ENCODE results near the gene FGFR2.

The FGFR2 gene

DNA sequence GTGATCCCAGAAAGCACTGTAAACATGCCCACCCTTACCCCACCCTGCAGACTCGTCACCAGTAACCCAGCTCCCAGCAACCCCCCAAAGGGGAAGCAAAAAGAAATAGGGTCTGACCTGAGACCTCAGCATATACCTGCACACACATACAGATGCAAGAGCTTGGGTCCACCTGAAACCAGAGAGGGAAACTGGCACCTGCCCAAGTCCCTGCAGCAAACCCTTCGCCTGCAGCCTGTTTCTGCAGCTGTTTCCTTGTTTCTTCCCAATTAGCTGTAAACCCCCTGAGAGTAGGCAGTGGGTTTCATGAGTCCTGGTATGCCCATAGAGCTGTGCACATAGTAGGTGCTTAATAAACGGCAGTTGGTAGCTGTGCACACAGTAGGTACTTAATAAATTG, 140.5 kb downstream of the FGFR2 start:
- TF ChIP-seq, protein P1, sequence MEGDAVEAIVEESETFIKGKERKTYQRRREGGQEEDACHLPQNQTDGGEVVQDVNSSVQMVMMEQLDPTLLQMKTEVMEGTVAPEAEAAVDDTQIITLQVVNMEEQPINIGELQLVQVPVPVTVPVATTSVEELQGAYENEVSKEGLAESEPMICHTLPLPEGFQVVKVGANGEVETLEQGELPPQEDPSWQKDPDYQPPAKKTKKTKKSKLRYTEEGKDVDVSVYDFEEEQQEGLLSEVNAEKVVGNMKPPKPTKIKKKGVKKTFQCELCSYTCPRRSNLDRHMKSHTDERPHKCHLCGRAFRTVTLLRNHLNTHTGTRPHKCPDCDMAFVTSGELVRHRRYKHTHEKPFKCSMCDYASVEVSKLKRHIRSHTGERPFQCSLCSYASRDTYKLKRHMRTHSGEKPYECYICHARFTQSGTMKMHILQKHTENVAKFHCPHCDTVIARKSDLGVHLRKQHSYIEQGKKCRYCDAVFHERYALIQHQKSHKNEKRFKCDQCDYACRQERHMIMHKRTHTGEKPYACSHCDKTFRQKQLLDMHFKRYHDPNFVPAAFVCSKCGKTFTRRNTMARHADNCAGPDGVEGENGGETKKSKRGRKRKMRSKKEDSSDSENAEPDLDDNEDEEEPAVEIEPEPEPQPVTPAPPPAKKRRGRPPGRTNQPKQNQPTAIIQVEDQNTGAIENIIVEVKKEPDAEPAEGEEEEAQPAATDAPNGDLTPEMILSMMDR (IDR thresholded peaks at IDR 0.05; ENCODE audit: low read depth, low read length) = no peak
- TF ChIP-seq EZH2phosphoT487 (IDR thresholded peaks at IDR 0.05; ENCODE audit: low read depth) = no peak
- no peaks in the 10 kb centered on the region for H3K9me3 ChIP-seq (ENCODE audit: insufficient read depth, low read length)
- H2AFZ ChIP-seq (ENCODE audit: low read depth, low read length) = no peak overlapping the region
- no peaks in the 10 kb centered on the region for H3K27me3 ChIP-seq (ENCODE audit: low read depth, low read length)
- H3K36me3 ChIP-seq (replicated peaks; ENCODE audit: low read depth, low read length) = no peaks in the 10 kb centered on the region
- no peaks in the 10 kb centered on the region for H4K20me1 ChIP-seq (ENCODE audit: insufficient read depth, low read length)
- H3K9ac ChIP-seq (ENCODE audit: low read length) = no peak overlapping the region
- peaks cover 24% of the 10 kb centered on the region for H3K4me1 ChIP-seq (ENCODE audit: low read length)
- H3K79me2 ChIP-seq (ENCODE audit: low read length) = no peaks in the 10 kb centered on the region
- H3K27ac ChIP-seq (ENCODE audit: low read length) = no peak overlapping the region
- H3K4me3 ChIP-seq (ENCODE audit: low read length) = no peak overlapping the region
- H3K4me2 ChIP-seq (ENCODE audit: low read length) = no peak overlapping the region

GRCh38 chr10:121455377-121455776, 142.9 kb downstream of the FGFR2 start:
- H3K36me3 ChIP-seq (replicated peaks; ENCODE audit: low read depth, low read length) = no peaks in the 10 kb centered on the region
- no peak overlapping the region for H3K4me2 ChIP-seq (ENCODE audit: low read length)
- no peak overlapping the region for H3K27ac ChIP-seq (ENCODE audit: low read length)
- peaks cover 47% of the 10 kb centered on the region for H3K4me1 ChIP-seq (ENCODE audit: low read length)
- no peak overlapping the region for H2AFZ ChIP-seq (ENCODE audit: low read depth, low read length)
- H3K27me3 ChIP-seq (ENCODE audit: low read depth, low read length) = no peaks in the 10 kb centered on the region
- no peak for TF ChIP-seq EZH2phosphoT487 (IDR thresholded peaks at IDR 0.05; ENCODE audit: low read depth)
- TF ChIP-seq, protein P1 (IDR thresholded peaks at IDR 0.05; ENCODE audit: low read depth, low read length) = no peak
- H3K79me2 ChIP-seq (ENCODE audit: low read length) = no peaks in the 10 kb centered on the region
- no peak overlapping the region for H3K9ac ChIP-seq (ENCODE audit: low read length)
- no peak overlapping the region for H3K4me3 ChIP-seq (ENCODE audit: low read length)
- H4K20me1 ChIP-seq (ENCODE audit: insufficient read depth, low read length) = no peaks in the 10 kb centered on the region
- no peaks in the 10 kb centered on the region for H3K9me3 ChIP-seq (ENCODE audit: insufficient read depth, low read length)

DNA sequence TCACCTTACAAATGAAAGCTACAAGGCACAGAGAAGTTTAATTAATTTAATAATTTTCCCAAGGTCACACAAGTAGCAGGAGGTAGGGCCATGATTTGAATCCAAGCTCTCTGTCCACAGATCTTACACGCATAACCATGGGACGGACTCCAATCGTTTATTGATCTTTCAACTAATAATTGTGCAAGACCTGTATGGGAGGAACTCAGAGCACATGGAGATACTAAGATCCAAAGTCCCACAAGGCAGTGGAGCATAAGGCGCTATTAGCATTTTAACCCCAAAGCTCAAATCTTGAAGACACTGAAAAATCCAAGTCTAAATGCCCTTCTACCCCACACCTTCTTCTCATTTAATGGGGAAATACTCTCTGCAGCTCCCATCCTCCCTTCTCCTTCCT, 143.5 kb downstream of the FGFR2 start:
- Histone ChIP-seq H3K27ac (ENCODE audit: low read length) (no peak overlapping the region), H3K36me3 (replicated peaks; ENCODE audit: low read depth, low read length) (no peaks in the 10 kb centered on the region), H3K9ac (ENCODE audit: low read length) (no peak overlapping the region), H3K79me2 (ENCODE audit: low read length) (no peaks in the 10 kb centered on the region), H3K4me1 (ENCODE audit: low read length) (peaks cover 52% of the 10 kb centered on the region), H3K4me2 (ENCODE audit: low read length) (no peak overlapping the region), H3K4me3 (ENCODE audit: low read length) (no peak overlapping the region), H3K9me3 (ENCODE audit: insufficient read depth, low read length) (no peaks in the 10 kb centered on the region), H3K27me3 (ENCODE audit: low read depth, low read length) (no peaks in the 10 kb centered on the region), H4K20me1 (ENCODE audit: insufficient read depth, low read length) (no peaks in the 10 kb centered on the region), H2AFZ (ENCODE audit: low read depth, low read length) (no peak overlapping the region)
- no peak for TF ChIP-seq EZH2phosphoT487 (IDR thresholded peaks at IDR 0.05; ENCODE audit: low read depth)
- TF ChIP-seq, protein P1 (IDR thresholded peaks at IDR 0.05; ENCODE audit: low read depth, low read length) = no peak

DNA sequence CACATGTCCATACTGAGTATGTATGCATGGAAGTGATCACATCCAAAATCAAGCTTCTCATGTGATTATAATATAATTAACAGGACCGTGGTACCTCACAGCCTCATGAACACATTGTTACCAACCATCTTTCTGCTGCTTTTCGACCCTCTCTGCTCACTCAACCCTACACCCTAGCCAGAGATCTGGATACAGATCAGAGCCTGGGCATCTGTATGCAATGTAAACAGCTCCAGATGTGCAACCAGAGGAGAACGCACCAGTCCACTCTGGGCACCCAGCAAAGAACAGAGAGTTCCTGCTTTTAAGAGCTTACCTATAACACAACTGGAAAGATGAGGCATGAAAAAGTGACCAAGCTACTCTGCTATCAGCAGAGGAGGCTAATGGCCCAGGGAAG, 145.1 kb downstream of the FGFR2 start:
- Histone ChIP-seq H2AFZ (ENCODE audit: low read depth, low read length) (peak overlapping the region; percentile 73; the same call in 1 of the 2 replicates), H3K79me2 (ENCODE audit: low read length) (no peaks in the 10 kb centered on the region)
- TF ChIP-seq EZH2phosphoT487 (IDR thresholded peaks at IDR 0.05; ENCODE audit: low read depth) = no peak
- TF ChIP-seq, protein P1 (IDR thresholded peaks at IDR 0.05; ENCODE audit: low read depth, low read length) = no peak

More for the DNA sequence above, 145.1 kb downstream of the FGFR2 start:
- peaks cover 66% of the 10 kb centered on the region for H3K4me1 ChIP-seq (ENCODE audit: low read length)
- H4K20me1 ChIP-seq (ENCODE audit: insufficient read depth, low read length) = no peaks in the 10 kb centered on the region
- no peaks in the 10 kb centered on the region for H3K36me3 ChIP-seq (replicated peaks; ENCODE audit: low read depth, low read length)
- peak overlapping the region; percentile 52 for H3K27ac ChIP-seq (ENCODE audit: low read length)
- no peaks in the 10 kb centered on the region for H3K9me3 ChIP-seq (ENCODE audit: insufficient read depth, low read length)
- H3K9ac ChIP-seq (ENCODE audit: low read length) = no peak overlapping the region; the same call in 1 of the 2 replicates
- H3K27me3 ChIP-seq (ENCODE audit: low read depth, low read length) = no peaks in the 10 kb centered on the region
- no peak overlapping the region for H3K4me2 ChIP-seq (ENCODE audit: low read length)
- H3K4me3 ChIP-seq (ENCODE audit: low read length) = no peak overlapping the region

All from OCI-LY3 (cell line).